Fibroblast of villous mesenchyme (primary cell): ENCODE results near the gene MMAB. TPM values are rescaled to one million over a fixed set of nuclear protein-coding genes. Genes with fewer than 3 reads are reported as not detected.

Source experiments
- DNase-seq: peaks from one replicate; pipeline ENCODE4 v3.0.0-alpha.2; 2010; ENCODE audit warnings: low read depth
- H3K4me3 ChIP-seq: 2 replicates; pipeline ENCODE4 v1.5.1; 2011; ENCODE audit warnings: low read depth, mild to moderate bottlenecking, low read length
- total RNA-seq: library from RNA; depleted of rRNA; stranded (reverse); fragments of >200 nt; gene quantifications from 2 replicates; pipeline ENCODE4 v1.2.3, GENCODE V29; 2012
- TF ChIP-seq, protein P1 (sequence below): IDR thresholded peaks from 2 replicates; pipeline ENCODE4 v1.5.1; 2012; ENCODE audit warnings: low read depth, mild to moderate bottlenecking, low read length; ENCODE audit not compliant: insufficient read depth

The MMAB gene
- total RNA-seq, 1 donor: 34.1 TPM

DNA sequence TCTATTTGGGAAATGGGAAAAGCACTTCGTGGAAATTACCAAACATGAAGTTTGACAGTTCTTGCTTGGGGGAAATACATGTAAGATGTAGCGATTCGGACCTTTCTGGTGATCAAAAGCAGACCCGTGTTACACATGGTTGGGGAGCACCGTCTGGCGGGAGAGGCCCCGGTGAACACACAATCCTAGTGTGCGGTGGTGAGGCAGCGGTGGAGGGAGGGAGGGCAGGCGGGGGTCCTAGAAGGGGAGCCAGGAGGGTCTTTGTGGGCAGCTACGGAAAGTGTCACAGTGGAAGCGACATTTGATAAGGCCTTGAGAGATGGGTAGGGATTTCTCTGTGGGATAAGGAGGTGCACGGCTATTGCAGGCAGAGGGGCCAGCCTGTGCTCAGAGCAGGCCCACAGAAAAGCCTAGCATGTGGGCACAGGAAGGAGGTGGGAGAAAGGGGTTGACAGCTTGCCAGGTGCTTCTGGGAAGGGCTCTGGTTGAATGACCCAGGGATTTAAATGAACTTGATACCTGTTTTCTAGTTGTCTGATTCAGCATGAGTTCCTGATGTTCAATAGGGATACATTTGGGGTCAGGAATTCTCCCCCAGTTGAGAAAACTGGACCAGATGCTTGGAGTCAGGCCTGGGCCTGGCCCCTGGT, 7.5 kb upstream of the MMAB start:
- no peak for DNase-seq
- TF ChIP-seq, protein P1, sequence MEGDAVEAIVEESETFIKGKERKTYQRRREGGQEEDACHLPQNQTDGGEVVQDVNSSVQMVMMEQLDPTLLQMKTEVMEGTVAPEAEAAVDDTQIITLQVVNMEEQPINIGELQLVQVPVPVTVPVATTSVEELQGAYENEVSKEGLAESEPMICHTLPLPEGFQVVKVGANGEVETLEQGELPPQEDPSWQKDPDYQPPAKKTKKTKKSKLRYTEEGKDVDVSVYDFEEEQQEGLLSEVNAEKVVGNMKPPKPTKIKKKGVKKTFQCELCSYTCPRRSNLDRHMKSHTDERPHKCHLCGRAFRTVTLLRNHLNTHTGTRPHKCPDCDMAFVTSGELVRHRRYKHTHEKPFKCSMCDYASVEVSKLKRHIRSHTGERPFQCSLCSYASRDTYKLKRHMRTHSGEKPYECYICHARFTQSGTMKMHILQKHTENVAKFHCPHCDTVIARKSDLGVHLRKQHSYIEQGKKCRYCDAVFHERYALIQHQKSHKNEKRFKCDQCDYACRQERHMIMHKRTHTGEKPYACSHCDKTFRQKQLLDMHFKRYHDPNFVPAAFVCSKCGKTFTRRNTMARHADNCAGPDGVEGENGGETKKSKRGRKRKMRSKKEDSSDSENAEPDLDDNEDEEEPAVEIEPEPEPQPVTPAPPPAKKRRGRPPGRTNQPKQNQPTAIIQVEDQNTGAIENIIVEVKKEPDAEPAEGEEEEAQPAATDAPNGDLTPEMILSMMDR: no peak
- no peak overlapping the region for H3K4me3 ChIP-seq

DNA sequence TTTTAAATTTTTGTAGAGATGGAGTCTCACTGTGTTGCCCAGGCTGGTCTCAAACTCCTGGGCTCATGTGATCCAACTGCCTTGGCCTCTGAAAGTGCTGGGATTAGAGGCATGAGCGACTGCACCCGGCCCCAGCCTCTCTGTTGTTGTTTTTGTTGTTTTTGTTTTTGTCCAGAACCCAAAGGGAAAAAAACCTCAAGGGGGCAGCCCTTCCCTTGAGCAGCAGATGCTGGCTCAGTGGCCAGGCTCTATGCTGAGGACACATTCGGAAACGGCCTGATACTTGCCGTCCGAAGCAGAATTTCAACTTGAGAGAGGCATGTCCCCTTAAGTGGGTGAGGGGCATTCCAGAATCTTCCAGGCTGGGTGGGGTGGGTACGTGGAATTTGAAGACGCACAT, 7.0 kb upstream of the MMAB start:
- no peak overlapping the region for H3K4me3 ChIP-seq
- no peak for DNase-seq
- TF ChIP-seq, protein P1: no peak

DNA sequence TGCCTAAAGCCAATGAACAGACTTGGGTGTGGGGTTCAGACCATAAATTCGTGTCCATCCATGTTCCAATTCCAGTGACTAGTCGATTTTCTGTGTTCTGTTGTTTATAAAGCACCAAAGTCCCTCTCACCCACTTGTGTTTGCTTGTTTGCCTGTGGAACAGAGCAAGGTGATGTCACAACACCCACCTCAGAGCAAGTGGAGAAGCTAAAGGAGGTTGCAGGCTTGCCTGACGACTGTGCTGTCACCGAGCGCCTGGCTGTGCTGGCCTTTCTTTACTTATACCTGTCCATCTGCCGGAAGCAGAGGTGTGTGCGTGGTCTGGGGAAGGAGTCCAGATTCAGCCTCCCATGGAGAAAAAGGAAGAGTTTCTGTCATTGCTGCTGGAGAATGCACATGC, 6.3 kb upstream of the MMAB start:
- no peak overlapping the region for H3K4me3 ChIP-seq
- TF ChIP-seq, protein P1: no peak
- no peak for DNase-seq

DNA sequence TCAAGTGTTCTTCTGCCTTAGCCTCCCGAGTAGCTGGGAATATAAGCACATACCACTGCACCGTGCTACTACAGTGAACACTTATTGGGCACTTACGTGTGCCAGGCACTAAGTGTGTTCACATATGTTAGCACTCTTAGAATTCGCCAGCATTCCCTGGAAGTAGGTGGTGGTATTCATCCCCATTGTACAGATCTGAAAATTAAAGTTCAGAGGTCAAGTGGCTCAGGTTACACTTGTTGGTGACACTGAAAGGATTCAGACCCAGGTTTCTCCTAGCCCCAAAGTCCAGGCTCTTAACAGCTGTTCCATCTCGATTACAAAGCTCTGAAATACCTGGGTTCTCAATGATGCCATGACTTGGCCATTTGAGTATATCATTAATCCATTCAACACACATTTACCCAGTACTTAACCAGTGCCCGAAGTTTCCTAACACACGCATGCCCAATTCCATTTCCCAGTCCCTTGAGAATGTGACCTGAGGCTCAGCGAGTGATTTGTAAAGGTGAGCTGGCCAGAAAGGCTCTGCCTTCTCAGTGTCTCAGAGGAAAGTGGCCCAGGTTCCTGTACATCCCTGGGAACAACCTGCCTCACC, 5.1 kb upstream of the MMAB start:
- TF ChIP-seq, protein P1: no peak
- DNase-seq: no peak
- no peak overlapping the region for H3K4me3 ChIP-seq

DNA sequence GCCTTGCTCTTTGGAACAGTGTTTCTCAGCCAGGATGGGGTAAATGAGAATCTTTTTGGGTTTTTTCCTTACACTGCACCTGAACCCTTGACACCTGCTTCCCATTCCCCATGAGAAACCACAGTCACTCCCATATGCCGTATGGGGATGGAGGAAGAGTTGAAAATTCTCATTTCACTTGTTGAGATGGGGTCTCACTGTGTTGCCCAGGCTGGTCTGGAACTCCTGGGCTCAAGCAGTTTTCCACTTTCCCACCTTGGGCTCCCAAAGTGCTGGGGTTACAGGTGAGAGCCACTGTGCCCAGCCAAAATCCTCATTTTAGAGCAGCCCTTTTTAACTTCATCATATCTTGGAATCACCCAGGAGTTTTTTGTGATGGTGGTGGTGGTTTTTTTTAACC, 4.0 kb upstream of the MMAB start:
- TF ChIP-seq, protein P1: no peak
- DNase-seq: no peak
- no peak overlapping the region for H3K4me3 ChIP-seq

DNA sequence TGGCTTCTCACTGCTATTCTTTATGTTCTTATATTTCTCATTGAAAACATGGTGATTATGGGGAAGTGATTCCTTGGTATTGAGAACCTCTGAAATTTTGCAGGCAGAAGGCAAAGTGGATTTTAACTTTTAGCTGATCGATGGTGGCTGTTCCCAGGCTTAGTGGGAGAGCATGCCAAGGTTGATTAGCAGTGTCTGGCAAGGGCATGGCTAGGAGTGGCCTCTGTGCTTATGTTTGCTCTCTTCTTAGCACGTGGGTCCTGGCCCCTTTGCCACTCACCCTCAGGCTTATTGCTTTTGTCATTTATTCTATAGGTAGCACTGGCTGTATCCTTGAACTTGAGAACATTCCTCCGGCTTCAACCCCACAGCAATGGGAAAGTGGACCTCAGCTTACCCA, 2.4 kb upstream of the MMAB start:
- no peak overlapping the region for H3K4me3 ChIP-seq
- TF ChIP-seq, protein P1: no peak
- no peak for DNase-seq

DNA sequence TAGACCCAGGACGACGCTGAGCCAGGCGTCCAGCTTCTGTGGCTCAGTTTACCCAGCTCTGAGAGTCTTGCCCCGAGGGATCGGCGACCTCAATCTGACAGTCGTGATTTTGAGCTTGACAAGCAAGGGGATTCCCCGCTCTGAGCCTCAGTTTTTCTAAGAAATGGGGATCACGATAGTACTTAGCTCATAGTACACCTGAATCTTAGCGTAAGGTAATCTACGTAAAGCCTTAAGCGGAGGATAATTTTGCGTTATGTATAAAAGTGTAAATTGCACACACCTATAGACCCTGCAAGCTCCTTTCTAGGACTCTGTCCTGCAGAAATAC, 575 bp upstream of the MMAB start:
- peak overlapping the region; percentile 83 for H3K4me3 ChIP-seq
- TF ChIP-seq, protein P1: no peak
- no peak for DNase-seq
